H9 (cell line): ENCODE results near the gene LINGO1. TPM values are rescaled to one million over a fixed set of nuclear protein-coding genes. Genes with fewer than 3 reads are reported as not detected.

Experiments
- DNase-seq: peaks from one replicate; pipeline ENCODE4 v3.0.0-alpha.2; 2017
- H2AFZ ChIP-seq: one replicate; pipeline ENCODE4 v1.6.1; 2013; ENCODE audit warnings: mild to moderate bottlenecking, low read length, control low read depth, moderate library complexity
- H2AK5ac ChIP-seq: 2 replicates; pipeline ENCODE4 v1.6.1; 2013; ENCODE audit warnings: low read length, control low read depth, mixed read lengths; ENCODE audit not compliant: insufficient read length
- H2BK120ac ChIP-seq: one replicate; pipeline ENCODE4 v1.6.1; 2013; ENCODE audit warnings: low read depth, mild to moderate bottlenecking, low read length, control low read depth, inconsistent platforms; ENCODE audit not compliant: poor library complexity, severe bottlenecking
- H2BK12ac ChIP-seq: 2 replicates; pipeline ENCODE4 v1.6.1; 2013; ENCODE audit warnings: low read length, control low read depth, mixed read lengths, low read depth; ENCODE audit not compliant: insufficient read length
- H2BK15ac ChIP-seq: 2 replicates; pipeline ENCODE4 v1.6.1; 2013; ENCODE audit warnings: low read depth, low read length, control low read depth
- H2BK20ac ChIP-seq: one replicate; pipeline ENCODE4 v1.6.1; 2013; ENCODE audit warnings: low read depth, mild to moderate bottlenecking, low read length, control low read depth, inconsistent platforms; ENCODE audit not compliant: poor library complexity, severe bottlenecking
- H2BK5ac ChIP-seq: 2 replicates; pipeline ENCODE4 v1.6.1; 2013; ENCODE audit warnings: low read length, control low read depth, mixed read lengths; ENCODE audit not compliant: insufficient read length
- H3K14ac ChIP-seq: 2 replicates; pipeline ENCODE4 v1.6.1; 2013; ENCODE audit warnings: low read length, control low read depth; ENCODE audit not compliant: insufficient read depth
- H3K18ac ChIP-seq: 2 replicates; pipeline ENCODE4 v1.6.1; 2013; ENCODE audit warnings: low read depth, mild to moderate bottlenecking, mixed read lengths, low read length, control low read depth; ENCODE audit not compliant: insufficient read length
- H3K23ac ChIP-seq: 2 replicates; pipeline ENCODE4 v1.6.1; 2013; ENCODE audit warnings: low read length, control low read depth, mixed read lengths, low read depth; ENCODE audit not compliant: insufficient read length
- H3K23me2 ChIP-seq: 2 replicates; pipeline ENCODE4 v1.6.1; 2013; ENCODE audit warnings: low read depth, mild to moderate bottlenecking, mixed read lengths, low read length, control low read depth; ENCODE audit not compliant: insufficient read length, poor library complexity, severe bottlenecking
- H3K27ac ChIP-seq: 2 replicates; pipeline ENCODE4 v1.5.1; 2013; ENCODE audit warnings: low read length, control low read depth, mixed read lengths, low read depth; ENCODE audit not compliant: insufficient read length
- H3K27me3 ChIP-seq: 2 replicates; pipeline ENCODE4 v1.6.1; 2013; ENCODE audit warnings: low read length, control low read depth, inconsistent platforms; ENCODE audit not compliant: insufficient read depth
- H3K4ac ChIP-seq: 2 replicates; pipeline ENCODE4 v1.6.1; 2013; ENCODE audit warnings: low read depth, mild to moderate bottlenecking, control low read depth, inconsistent platforms, low read length, moderate library complexity
- H3K4me1 ChIP-seq: 2 replicates; pipeline ENCODE4 v1.6.1; 2013; ENCODE audit warnings: low read length, control low read depth, inconsistent platforms; ENCODE audit not compliant: insufficient read depth
- H3K4me2 ChIP-seq: 2 replicates; pipeline ENCODE4 v1.6.1; 2013; ENCODE audit warnings: low read length, control low read depth, mixed read lengths; ENCODE audit not compliant: insufficient read length, insufficient read depth
- H3K56ac ChIP-seq: 2 replicates; pipeline ENCODE4 v1.6.1; 2013; ENCODE audit warnings: low read depth, mild to moderate bottlenecking, mixed read lengths, low read length, control low read depth; ENCODE audit not compliant: insufficient read length
- H3K79me1 ChIP-seq: 2 replicates; pipeline ENCODE4 v1.6.1; 2013; ENCODE audit warnings: low read depth, mild to moderate bottlenecking, moderate library complexity, low read length, control low read depth, inconsistent platforms; ENCODE audit not compliant: insufficient read depth, poor library complexity, severe bottlenecking
- H3K79me2 ChIP-seq: 2 replicates; pipeline ENCODE4 v1.6.1; 2013; ENCODE audit warnings: low read length, control low read depth, inconsistent platforms; ENCODE audit not compliant: insufficient read depth
- H3K9ac ChIP-seq: 2 replicates; pipeline ENCODE4 v1.6.1; 2013; ENCODE audit warnings: low read length, control low read depth, mixed read lengths; ENCODE audit not compliant: insufficient read length; ENCODE audit errors: extremely low read depth
- H3K9me3 ChIP-seq: one replicate; pipeline ENCODE4 v1.6.1; 2013; ENCODE audit warnings: low read depth, low read length, inconsistent platforms; ENCODE audit not compliant: control insufficient read depth
- H3T11ph ChIP-seq: one replicate; pipeline ENCODE4 v1.6.1; 2013; ENCODE audit warnings: mild to moderate bottlenecking, low read length, control low read depth, inconsistent platforms
- H4K20me1 ChIP-seq: one replicate; pipeline ENCODE4 v1.6.1; 2013; ENCODE audit not compliant: control insufficient read depth, insufficient read length, insufficient read depth
- H4K5ac ChIP-seq: 2 replicates; pipeline ENCODE4 v1.6.1; 2013; ENCODE audit warnings: low read depth, mild to moderate bottlenecking, mixed read lengths, low read length, control low read depth; ENCODE audit not compliant: insufficient read length
- H4K8ac ChIP-seq: replicated peaks from 2 replicates; pipeline ENCODE4 v1.6.1; 2013; ENCODE audit warnings: low read length, control low read depth, mixed read lengths, low read depth; ENCODE audit not compliant: insufficient read length
- H4K91ac ChIP-seq: 2 replicates; pipeline ENCODE4 v1.6.1; 2013; ENCODE audit warnings: low read depth, mild to moderate bottlenecking, moderate library complexity, mixed read lengths, low read length, control low read depth; ENCODE audit not compliant: insufficient read length
- H3K27ac Mint-ChIP-seq, 3 experiments: 2 replicates in 2 of 3; 3 replicates in 1 of 3; pipeline ENCODE4 v1.8.0; 2020 to 2021; ENCODE audit warnings: mixed read lengths in 3 of 3, mild to moderate bottlenecking in 1 of 3, moderate library complexity in 1 of 3
- H3K27me3 Mint-ChIP-seq: 2 replicates; pipeline ENCODE4 v1.8.0; 2021; ENCODE audit warnings: low read depth, mild to moderate bottlenecking, moderate library complexity, mixed read lengths
- H3K36me3 Mint-ChIP-seq, 3 experiments: 2 replicates in 2 of 3; 3 replicates in 1 of 3; pipeline ENCODE4 v1.8.0; 2020 to 2021; ENCODE audit warnings: low read depth in 3 of 3, mixed read lengths in 3 of 3; ENCODE audit not compliant: insufficient read depth in 1 of 3
- H3K4me1 Mint-ChIP-seq, 2 experiments: 2 replicates each; pipeline ENCODE4 v1.8.0; 2020; ENCODE audit warnings: mixed read lengths in 2 of 2
- H3K4me3 Mint-ChIP-seq, 2 experiments: 2 replicates in 1 of 2; 3 replicates in 1 of 2; pipeline ENCODE4 v1.8.0; 2020 to 2021; ENCODE audit warnings: mild to moderate bottlenecking in 2 of 2, mixed read lengths in 2 of 2, moderate library complexity in 1 of 2
- H3K9me3 Mint-ChIP-seq, 2 experiments: 2 replicates in 1 of 2; 3 replicates in 1 of 2; pipeline ENCODE4 v1.8.0; 2020; ENCODE audit warnings: mild to moderate bottlenecking in 2 of 2, mixed read lengths in 2 of 2, moderate library complexity in 1 of 2
- CTCF ChIP-seq: fragments of 200-600 bp; sonication (generic); conservative IDR thresholded peaks from 3 replicates; pipeline ENCODE4 v1.8.0; 2021; ENCODE audit warnings: antibody characterized with exemption, mild to moderate bottlenecking
- WGBS: extraction: QIAGEN DNeasy Blood & Tissue Kit; methylation state at CpG from one replicate; pipeline ENCODE4 v1.1.7; 2013; ENCODE audit warnings: missing lambda C conversion rate, low lambda C conversion rate, mixed read lengths; ENCODE audit not compliant: insufficient read length; ENCODE audit errors: extremely low coverage; 5-methylcytosine and 5-hydroxymethylcytosine counted together
- total RNA-seq: library from RNA; stranded (reverse); gene quantifications from 2 replicates; pipeline ENCODE4 v1.2.1, GENCODE V29; 2021

The LINGO1 gene
- total RNA-seq, 1 experiment from 2014 or later = 41.6 TPM

GRCh38 chr15:77564341-77564740 lies 68.4 kb downstream of the LINGO1 start:
- Histone ChIP-seq H2BK12ac (no peak overlapping the region), H2BK5ac (no peak overlapping the region), H3K4ac (no peak overlapping the region), H3K9me3 (no peaks in the 10 kb centered on the region), H4K91ac (no peak overlapping the region), H2AK5ac (no peak overlapping the region), H3K27ac (no peak overlapping the region), H3K79me1 (no peaks in the 10 kb centered on the region), H3K79me2 (no peaks in the 10 kb centered on the region), H4K8ac (no peak overlapping the region), H3K14ac (no peak overlapping the region), H2BK20ac (no peak overlapping the region), H3K9ac (no peak overlapping the region), H2BK120ac (no peak overlapping the region), H4K20me1 (no peaks in the 10 kb centered on the region), H2AFZ (no peak overlapping the region), H3T11ph (no peak overlapping the region), H3K23me2 (no peaks in the 10 kb centered on the region), H3K23ac (no peak overlapping the region), H3K4me1 (no peaks in the 10 kb centered on the region), H4K5ac (no peak overlapping the region), H3K18ac (no peak overlapping the region), H3K56ac (no peak overlapping the region), H3K27me3 (no peaks in the 10 kb centered on the region), H3K4me2 (no peak overlapping the region), H2BK15ac (no peak overlapping the region)
- H3K4me1 Mint-ChIP-seq = peaks cover 30 to 35% of the 10 kb centered on the region in 2 experiments
- TF ChIP-seq CTCF = no peak
- no peak overlapping the region for H3K4me3 Mint-ChIP-seq
- DNase-seq = no peak
- no peaks in the 10 kb centered on the region for H3K9me3 Mint-ChIP-seq
- no peaks in the 10 kb centered on the region for H3K36me3 Mint-ChIP-seq
- no CpG with 5 or more reads among the region's 3 CpGs for WGBS
- H3K27me3 Mint-ChIP-seq = peaks cover 7% of the 10 kb centered on the region
- no peak overlapping the region for H3K27ac Mint-ChIP-seq
